GM18873 (cell line): ENCODE data around the gene HDLBP.
"Not testable (repeated sequence)": the region's sequence is repeated elsewhere in the genome, so short reads cannot be mapped to it uniquely, and the experiment has no call there.

Experiments
- ATAC-seq: cut with Tn5 transposase; IDR thresholded peaks from one replicate; pipeline ENCODE4 v1.9.1; 2021; ENCODE audit warnings: mild to moderate bottlenecking, moderate library complexity, moderate number of reproducible peaks; ENCODE audit not compliant: unreplicated experiment, low FRiP score

The HDLBP gene

DNA sequence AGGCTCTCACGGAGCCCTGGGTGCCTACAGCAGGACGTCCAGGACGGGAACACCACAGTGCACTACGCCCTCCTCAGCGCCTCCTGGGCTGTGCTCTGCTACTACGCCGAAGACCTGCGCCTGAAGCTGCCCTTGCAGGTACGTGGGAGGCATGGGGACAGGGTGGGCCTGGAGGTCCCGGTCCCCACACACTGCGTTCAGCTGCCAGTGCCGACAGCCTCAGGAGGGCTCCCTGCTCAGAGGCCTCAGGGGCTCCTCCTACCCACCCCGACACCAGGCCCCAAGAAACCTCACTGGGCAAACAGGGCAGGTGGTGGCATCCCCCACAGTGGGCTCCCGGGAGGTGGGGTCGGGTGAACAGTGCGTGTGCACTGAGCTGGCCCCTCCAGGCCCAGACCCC is 116.2 kb downstream of the HDLBP start:
- no peak for ATAC-seq

GRCh38 chr2:241198381-241199279 is 116.8 kb downstream of the HDLBP start:
- no peak for ATAC-seq

DNA sequence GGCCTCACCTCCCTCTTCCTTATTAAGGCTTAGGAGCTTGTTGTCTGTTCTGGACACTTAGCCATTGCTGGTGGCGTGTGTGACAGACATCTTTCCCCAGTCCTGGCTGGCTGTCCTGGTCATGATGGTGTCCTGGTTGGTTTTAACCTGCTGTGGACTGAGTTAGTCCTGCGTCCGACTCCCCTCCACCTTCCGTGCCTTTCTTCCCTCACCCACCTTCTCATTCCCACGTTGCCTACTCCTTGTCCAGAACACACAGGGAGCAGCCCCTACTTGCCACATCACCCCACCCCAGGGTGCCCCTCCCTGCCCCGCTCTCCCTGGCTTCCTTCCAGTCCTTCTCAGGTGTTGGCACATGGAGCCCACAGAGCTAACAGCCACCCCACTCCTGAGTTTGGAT is 117.5 kb downstream of the HDLBP start:
- no peak for ATAC-seq

DNA sequence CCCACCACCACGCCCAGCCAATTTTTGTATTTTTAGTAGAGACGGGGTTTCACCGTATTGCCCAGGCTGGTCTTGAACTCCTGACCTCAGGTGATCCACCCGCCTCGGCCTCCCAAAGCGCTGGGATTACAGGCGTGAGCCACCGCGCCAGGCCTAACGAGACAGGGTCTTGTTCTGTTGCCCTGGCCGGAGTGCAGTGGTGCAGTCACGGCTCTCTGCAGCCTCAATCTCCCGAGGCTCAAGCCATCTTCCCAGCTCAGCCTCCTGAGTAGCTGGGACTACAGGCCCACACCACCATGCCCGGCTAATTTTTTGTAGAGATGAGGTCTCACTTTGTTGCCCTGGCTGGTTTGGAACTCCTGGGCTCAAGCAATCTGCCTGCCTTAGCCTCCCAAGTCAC is 118.2 kb downstream of the HDLBP start:
- not testable (repeated sequence) for ATAC-seq

- no peak for ATAC-seq
These were observed 119.9 kb downstream of the HDLBP start for GRCh38 chr2:241195506-241196130.

DNA sequence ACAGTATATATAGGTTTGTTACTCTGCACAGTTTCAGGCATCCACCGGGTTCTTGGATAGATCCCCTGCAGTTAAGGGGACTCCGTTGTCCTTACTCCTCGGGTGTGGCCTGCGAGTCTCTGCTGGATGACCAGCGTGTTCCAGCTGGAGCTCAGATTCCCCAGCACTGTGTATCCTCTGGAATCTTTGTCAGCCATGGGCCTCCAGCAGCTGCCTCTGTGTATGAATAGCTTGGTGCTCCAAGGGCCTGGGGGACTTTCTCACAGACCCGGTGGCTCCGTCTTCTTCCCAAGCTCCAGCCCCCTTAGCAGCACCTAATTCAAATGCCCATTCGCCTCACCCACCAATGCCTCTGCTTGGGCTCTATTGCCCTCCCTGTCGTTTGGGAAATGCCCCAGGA is 120.7 kb downstream of the HDLBP start:
- ATAC-seq: no peak

GRCh38 chr2:241193271-241193670 is 122.2 kb downstream of the HDLBP start:
- ATAC-seq: no peak

DNA sequence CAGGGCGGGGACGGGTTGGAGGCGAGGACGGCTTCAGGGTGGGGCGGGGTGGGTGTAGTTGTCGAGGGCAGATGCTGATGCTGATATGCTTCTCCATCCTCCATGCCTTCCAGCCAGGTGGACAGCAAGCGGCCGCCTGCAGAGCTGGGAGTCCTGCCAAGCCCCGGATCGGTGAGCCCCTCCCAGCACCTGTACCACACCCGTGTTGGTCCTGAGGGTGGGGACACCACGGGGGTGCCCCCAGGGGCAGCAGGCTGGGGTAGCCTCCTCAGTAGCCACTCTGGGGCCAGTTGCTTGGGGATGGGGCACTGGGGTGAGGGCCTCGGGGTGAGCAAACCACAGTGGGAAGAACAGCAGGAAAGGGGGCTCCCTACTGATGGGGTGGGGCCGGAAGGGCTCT is 124.4 kb downstream of the HDLBP start:
- no peak for ATAC-seq

DNA sequence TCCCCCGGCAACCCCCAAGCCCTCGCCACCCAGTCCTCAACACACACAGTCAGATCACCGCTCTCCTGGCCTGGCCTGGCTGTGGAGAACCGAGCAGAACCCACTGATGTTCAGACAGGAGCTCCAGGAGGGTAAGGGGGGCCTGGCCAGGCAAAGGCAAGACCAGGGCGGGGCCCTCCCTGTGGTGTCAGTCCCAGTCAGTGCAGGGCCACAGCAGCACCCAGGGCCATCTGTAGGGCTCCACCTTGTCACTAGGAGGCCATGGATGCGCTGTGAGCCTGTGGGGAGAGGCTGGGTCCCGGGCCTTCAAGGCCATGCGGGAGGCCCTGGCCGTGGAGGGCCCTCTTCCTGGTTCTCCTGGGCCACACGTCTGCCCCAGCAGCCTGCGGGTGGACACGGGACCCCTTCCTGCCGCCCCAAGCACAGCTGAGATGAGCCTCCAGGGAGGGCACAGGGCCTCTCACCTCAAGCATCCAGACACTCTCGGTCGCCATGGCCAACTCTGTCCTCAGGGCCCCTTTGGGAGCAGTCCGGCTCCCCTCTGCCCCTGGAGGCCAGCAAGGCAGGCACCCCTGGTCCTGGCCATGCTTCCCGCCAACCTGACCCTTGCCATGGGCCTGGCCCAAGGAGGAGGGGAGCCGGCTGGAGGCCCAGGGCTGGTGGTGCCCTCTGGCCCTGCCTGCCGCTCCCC is 125.0 kb downstream of the HDLBP start:
- no peak for ATAC-seq

GRCh38 chr2:241189856-241190201 is 125.6 kb downstream of the HDLBP start:
- no peak for ATAC-seq

DNA sequence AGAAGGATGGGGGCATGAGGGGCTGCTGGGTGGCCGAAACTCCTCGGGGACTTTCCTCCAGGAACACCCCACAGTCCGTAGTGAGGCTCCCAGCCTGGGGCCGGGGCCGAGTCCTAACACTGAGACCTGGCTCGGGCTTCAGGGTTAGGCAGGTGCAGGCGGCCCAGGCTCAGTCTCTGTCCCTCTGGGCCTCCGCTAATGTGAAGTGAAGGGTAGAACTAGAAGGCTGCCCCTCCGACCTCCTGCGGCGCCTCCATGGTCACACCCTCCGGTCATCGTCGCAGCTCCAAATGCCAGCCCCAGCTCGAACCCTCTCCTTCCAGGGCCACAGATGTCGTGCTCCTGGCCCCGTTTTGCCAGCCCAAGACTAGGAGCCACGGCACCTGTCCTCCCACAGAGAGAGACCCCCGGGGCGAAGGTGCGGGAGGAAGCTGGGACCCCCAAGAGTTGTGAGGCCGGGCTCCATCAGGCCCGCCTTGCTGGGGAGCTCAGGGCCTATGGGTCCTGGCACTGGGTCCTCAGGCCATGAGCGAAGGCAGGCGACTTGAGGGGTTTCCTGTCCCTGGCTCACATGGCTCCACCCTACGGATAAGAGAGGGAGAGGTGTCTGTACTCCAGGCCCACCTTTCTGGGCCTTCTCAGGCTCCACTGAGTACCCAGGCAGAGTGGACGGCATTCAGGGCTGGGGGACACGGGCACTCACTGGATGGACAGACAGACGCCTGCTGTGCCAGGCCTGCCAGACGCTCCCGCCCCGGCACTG is 126.2 kb downstream of the HDLBP start:
- ATAC-seq: no peak

- no peak for ATAC-seq
These were observed 126.9 kb downstream of the HDLBP start, which contains the start of gene ANO7 for GRCh38 chr2:241188361-241189092. TSS of gene ANO7 (plus strand) at chr2:241188677. CDS start at chr2:241190064, 1,387 bp downstream.

- no peak for ATAC-seq
These were observed 127.6 kb downstream of the HDLBP start for GRCh38 chr2:241187918-241188234.

GRCh38 chr2:241187101-241187917 is 128.2 kb downstream of the HDLBP start:
- no peak for ATAC-seq

- no peak for ATAC-seq
These were observed 129.5 kb downstream of the HDLBP start for GRCh38 chr2:241185961-241186360.

DNA sequence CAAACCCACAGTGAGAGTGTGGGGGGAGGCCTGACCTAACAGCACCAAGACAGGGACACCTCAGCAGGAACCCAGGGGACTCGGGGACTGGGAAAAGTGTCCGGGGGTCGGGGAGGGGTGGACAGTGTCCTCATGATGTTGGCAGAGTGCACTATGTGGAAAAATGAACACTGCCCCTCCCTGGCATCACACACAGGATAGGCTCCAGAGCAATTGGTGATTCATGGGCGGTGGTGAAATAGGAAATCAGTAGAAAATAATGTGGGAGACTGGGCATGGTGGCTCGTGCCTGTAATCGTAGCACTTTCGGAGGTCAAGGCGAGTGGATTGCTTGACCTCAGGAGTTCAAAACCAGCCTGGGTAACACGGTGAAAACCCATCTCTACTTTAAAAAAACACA is 130.6 kb downstream of the HDLBP start:
- ATAC-seq: no peak

GRCh38 chr2:241183221-241183620 is 132.3 kb downstream of the HDLBP start:
- no peak for ATAC-seq

- ATAC-seq: no peak
These were observed 132.8 kb downstream of the HDLBP start for GRCh38 chr2:241182531-241183133.

- ATAC-seq: no peak
These were observed 133.3 kb downstream of the HDLBP start for GRCh38 chr2:241182126-241182525.
